Neuronal stem cell (in vitro differentiated cells): ENCODE measurements around the gene GPA33.
"Not testable (repeated sequence)": the region's sequence is repeated elsewhere in the genome, so short reads cannot be mapped to it uniquely, and the experiment has no call there.

Experiments used
- DNase-seq: peaks from one replicate; pipeline ENCODE4 v3.0.0-alpha.2; 2013; ENCODE audit warnings: low spot score
- H2AFZ ChIP-seq: one replicate; pipeline ENCODE4 v1.6.1; 2013; ENCODE audit warnings: mild to moderate bottlenecking, low read length, inconsistent platforms
- H2AK5ac ChIP-seq: 2 replicates; pipeline ENCODE4 v1.6.1; 2013; ENCODE audit warnings: low read depth, mild to moderate bottlenecking, inconsistent platforms, low read length, moderate library complexity, mixed read lengths
- H2BK120ac ChIP-seq: 2 replicates; pipeline ENCODE4 v1.6.1; 2013; ENCODE audit warnings: low read depth, mild to moderate bottlenecking, inconsistent platforms, low read length, moderate library complexity, mixed read lengths
- H2BK12ac ChIP-seq: one replicate; pipeline ENCODE4 v1.6.1; 2013; ENCODE audit warnings: low read length, inconsistent platforms
- H2BK15ac ChIP-seq: 2 replicates; pipeline ENCODE4 v1.6.1; 2013; ENCODE audit warnings: mild to moderate bottlenecking, low read length, inconsistent platforms, mixed read lengths
- H2BK5ac ChIP-seq: one replicate; pipeline ENCODE4 v1.6.1; 2013; ENCODE audit warnings: inconsistent platforms, mild to moderate bottlenecking, low read length, moderate library complexity
- H3K14ac ChIP-seq: one replicate; pipeline ENCODE4 v1.6.1; 2013; ENCODE audit warnings: low read length, inconsistent platforms
- H3K18ac ChIP-seq: 2 replicates; pipeline ENCODE4 v1.6.1; 2013; ENCODE audit warnings: low read length, inconsistent platforms
- H3K23ac ChIP-seq: 2 replicates; pipeline ENCODE4 v1.6.1; 2013; ENCODE audit warnings: low read depth, mild to moderate bottlenecking, mixed read lengths, low read length, inconsistent platforms; ENCODE audit not compliant: poor library complexity
- H3K27ac ChIP-seq: replicated peaks from 3 replicates; pipeline ENCODE4 v1.5.1; 2013; ENCODE audit warnings: low read length, inconsistent platforms
- H3K27me3 ChIP-seq, 3 experiments: 2 replicates each; pipeline ENCODE4 v1.6.1; 2013; ENCODE audit warnings: low read length in 3 of 3, mild to moderate bottlenecking in 2 of 3, inconsistent platforms in 1 of 3, low read depth in 1 of 3, mixed read lengths in 1 of 3, moderate library complexity in 1 of 3; ENCODE audit not compliant: control insufficient read depth in 3 of 3, insufficient read depth in 3 of 3
- H3K36me3 ChIP-seq, 2 donors: replicated peaks in 1 of 2; 2 replicates each; pipeline ENCODE4 v1.6.1; 2013; ENCODE audit warnings: low read length in 2 of 2; ENCODE audit not compliant: control insufficient read depth in 2 of 2, insufficient read depth in 2 of 2
- H3K4ac ChIP-seq: 2 replicates; pipeline ENCODE4 v1.6.1; 2013; ENCODE audit warnings: inconsistent platforms, mild to moderate bottlenecking, low read length, moderate library complexity
- H3K4me1 ChIP-seq, 2 donors: 1 replicate in 1 of 2; 2 replicates in 1 of 2; pipeline ENCODE4 v1.6.1; 2013; ENCODE audit warnings: low read length in 2 of 2, low read depth in 1 of 2; ENCODE audit not compliant: control insufficient read depth in 2 of 2, insufficient read depth in 1 of 2
- H3K4me2 ChIP-seq: one replicate; pipeline ENCODE4 v1.6.1; 2013; ENCODE audit warnings: mild to moderate bottlenecking, low read length, inconsistent platforms; ENCODE audit not compliant: insufficient read depth, poor library complexity, severe bottlenecking
- H3K4me3 ChIP-seq, 2 donors: 2 replicates each; pipeline ENCODE4 v1.5.1; 2013; ENCODE audit warnings: low read length in 2 of 2, mild to moderate bottlenecking in 2 of 2, inconsistent platforms in 1 of 2, moderate library complexity in 1 of 2
- H3K79me1 ChIP-seq: one replicate; pipeline ENCODE4 v1.6.1; 2013; ENCODE audit warnings: low read depth, mild to moderate bottlenecking, inconsistent platforms, low read length, moderate library complexity
- H3K9ac ChIP-seq: one replicate; pipeline ENCODE4 v1.6.1; 2013; ENCODE audit warnings: mild to moderate bottlenecking, low read depth, low read length, inconsistent platforms; ENCODE audit not compliant: poor library complexity
- H3K9me3 ChIP-seq, 2 donors: replicated peaks in 1 of 2; 2 replicates each; pipeline versions ENCODE3 to v1.6.1; 2013; ENCODE audit warnings: low read length in 2 of 2, mild to moderate bottlenecking in 2 of 2, inconsistent platforms in 1 of 2, low read depth in 1 of 2, mixed read lengths in 1 of 2, moderate library complexity in 1 of 2; ENCODE audit not compliant: control insufficient read depth in 2 of 2, insufficient read depth in 1 of 2
- H4K8ac ChIP-seq: one replicate; pipeline ENCODE4 v1.6.1; 2013; ENCODE audit warnings: low read depth, mild to moderate bottlenecking, inconsistent platforms, low read length, moderate library complexity
- H4K91ac ChIP-seq: one replicate; pipeline ENCODE4 v1.6.1; 2013; ENCODE audit warnings: low read length, low read depth, mild to moderate bottlenecking, inconsistent platforms; ENCODE audit not compliant: poor library complexity
- WGBS, 2 donors: extraction: QIAGEN DNeasy Blood & Tissue Kit; methylation state at CpG; one replicate each; pipeline ENCODE4 v1.1.7; 2013; ENCODE audit warnings: missing lambda C conversion rate in 2 of 2, mixed read lengths in 1 of 2; ENCODE audit not compliant: insufficient read length in 2 of 2, insufficient replicate concordance in 1 of 2; ENCODE audit errors: extremely low coverage in 2 of 2; 5-methylcytosine and 5-hydroxymethylcytosine counted together

GPA33 gene

DNA sequence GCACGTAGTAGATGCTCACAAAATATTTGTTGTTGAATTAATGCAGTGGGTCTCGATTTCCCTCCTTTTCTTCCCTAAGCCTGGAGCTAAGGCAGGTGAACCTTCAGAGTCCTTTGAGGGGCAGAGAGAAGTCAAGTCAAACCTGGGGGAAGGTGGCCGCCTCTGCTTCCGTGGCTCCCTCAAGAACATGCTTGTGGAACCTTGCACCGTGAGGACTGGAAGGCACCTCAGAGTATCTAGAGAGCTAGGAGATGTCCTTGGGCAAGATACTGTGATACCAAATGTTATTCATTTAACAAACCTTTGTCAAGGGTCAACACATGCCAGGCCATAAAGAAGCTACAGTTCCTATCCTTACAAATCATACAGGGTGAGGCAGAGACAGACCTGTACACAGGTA, 38.3 kb downstream of the GPA33 start:
- peaks cover 0 to 4% of the 10 kb centered on the region in 2 donors for H3K4me1 ChIP-seq
- no CpG with 5 or more reads among the region's 5 CpGs for WGBS, 2 donors
- H2BK120ac ChIP-seq: no peak overlapping the region
- H3K4me2 ChIP-seq: no peak overlapping the region
- H4K91ac ChIP-seq: no peak overlapping the region
- H3K27ac ChIP-seq: no peak overlapping the region
- H4K8ac ChIP-seq: no peak overlapping the region
- peaks cover 0 to 6% of the 10 kb centered on the region in 2 donors for H3K9me3 ChIP-seq
- no peak overlapping the region for H3K4me3 ChIP-seq
- H3K23ac ChIP-seq: no peak overlapping the region
- DNase-seq: no peak
- H2BK5ac ChIP-seq: no peak overlapping the region
- no peak overlapping the region for H2AFZ ChIP-seq
- peaks cover 0 to 3% of the 10 kb centered on the region in 2 donors for H3K36me3 ChIP-seq
- H3K4ac ChIP-seq: no peak overlapping the region
- H3K9ac ChIP-seq: no peak overlapping the region
- H2AK5ac ChIP-seq: no peak overlapping the region
- peaks cover 0 to 2% (median 0%) of the 10 kb centered on the region in 3 experiments for H3K27me3 ChIP-seq
- H2BK15ac ChIP-seq: no peak overlapping the region
- no peak overlapping the region for H3K18ac ChIP-seq
- no peak overlapping the region for H2BK12ac ChIP-seq
- peaks cover 3% of the 10 kb centered on the region for H3K79me1 ChIP-seq
- no peak overlapping the region for H3K14ac ChIP-seq

DNA sequence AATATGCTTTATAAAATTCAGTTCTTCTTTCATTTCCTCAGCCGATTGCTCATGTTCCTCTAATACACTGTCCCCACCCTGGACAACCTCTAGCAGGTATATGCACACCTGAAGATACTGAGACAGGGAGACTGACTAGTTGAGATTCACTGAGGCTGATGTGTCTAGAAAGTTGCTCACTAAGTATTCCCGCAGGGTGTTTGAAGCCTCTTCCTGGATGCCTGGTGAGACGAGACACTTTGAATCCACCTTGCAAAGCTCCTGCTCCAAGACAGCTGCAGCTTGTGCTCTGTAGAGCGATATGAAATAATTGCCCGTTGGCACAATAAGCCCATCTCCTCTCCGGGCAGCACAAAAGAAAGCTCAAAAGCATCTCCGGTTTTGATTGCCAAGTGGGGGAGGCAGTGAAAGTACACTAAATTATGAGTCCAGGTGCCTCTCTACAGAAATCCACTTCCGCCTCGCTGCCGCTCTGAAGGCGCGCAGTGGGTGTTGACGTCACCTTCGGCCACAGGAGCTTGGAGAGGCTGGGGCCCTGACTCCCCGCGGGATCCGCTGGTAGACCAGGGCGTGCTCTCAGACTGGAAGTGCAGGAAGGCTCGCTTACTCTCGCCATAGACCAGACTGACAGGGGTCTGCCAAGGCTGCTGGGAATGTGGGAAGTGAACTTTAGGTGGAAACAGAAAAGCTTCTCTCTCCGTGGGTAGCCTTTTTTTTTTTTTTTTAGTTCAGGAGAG, 46.3 kb downstream of the GPA33 start:
- H3K27ac ChIP-seq: no peak overlapping the region
- H3K27me3 ChIP-seq: no peaks in the 10 kb centered on the region
- no peak overlapping the region for H2BK15ac ChIP-seq
- DNase-seq: no peak
- H3K9ac ChIP-seq: no peak overlapping the region
- no peak overlapping the region for H3K23ac ChIP-seq
- no peak overlapping the region for H3K14ac ChIP-seq
- no peak overlapping the region for H3K4ac ChIP-seq
- no peak overlapping the region for H4K8ac ChIP-seq
- WGBS, 2 donors: no CpG with 5 or more reads among the region's 21 CpGs
- H3K4me3 ChIP-seq: no peak overlapping the region
- no peak overlapping the region for H2BK120ac ChIP-seq
- H2BK5ac ChIP-seq: no peak overlapping the region
- no peak overlapping the region for H2AK5ac ChIP-seq
- peak overlapping the region; percentile 68 for H2AFZ ChIP-seq
- no peak overlapping the region for H2BK12ac ChIP-seq
- H3K4me2 ChIP-seq: no peak overlapping the region
- H3K4me1 ChIP-seq: peaks cover 0 to 4% of the 10 kb centered on the region in 2 donors
- no peaks in the 10 kb centered on the region for H3K36me3 ChIP-seq
- no peak overlapping the region for H4K91ac ChIP-seq
- H3K79me1 ChIP-seq: no peaks in the 10 kb centered on the region
- H3K18ac ChIP-seq: no peak overlapping the region
- H3K9me3 ChIP-seq: no peaks in the 10 kb centered on the region

DNA sequence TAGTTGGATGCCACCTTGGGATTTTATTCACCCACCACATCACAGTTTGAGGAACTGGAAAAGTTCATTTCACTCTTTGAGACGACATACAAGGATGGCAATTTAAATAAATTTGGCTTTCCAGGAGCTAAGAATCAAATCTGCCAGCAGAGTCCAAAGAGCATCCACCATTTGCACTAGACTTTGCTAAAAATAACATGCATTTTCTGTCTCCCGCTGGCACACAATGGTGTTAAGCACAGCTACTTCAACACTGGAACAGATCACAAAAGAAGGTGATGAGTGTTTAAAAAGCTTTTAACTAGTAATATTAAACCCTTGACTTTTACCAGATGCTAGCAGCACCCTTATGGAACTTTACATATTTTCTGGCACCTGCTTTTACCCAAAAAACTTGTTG, 56.5 kb downstream of the GPA33 start:
- H3K9me3 ChIP-seq: peaks cover 3 to 4% of the 10 kb centered on the region in 2 donors
- H3K9ac ChIP-seq: no peak overlapping the region
- no peaks in the 10 kb centered on the region for H3K79me1 ChIP-seq
- H3K14ac ChIP-seq: no peak overlapping the region
- no peak overlapping the region for H3K4ac ChIP-seq
- H3K36me3 ChIP-seq: no peaks in the 10 kb centered on the region
- H3K4me1 ChIP-seq: peaks cover 0 to 3% of the 10 kb centered on the region in 2 donors
- H2BK120ac ChIP-seq: no peak overlapping the region
- no peak overlapping the region for H2AK5ac ChIP-seq
- no peak overlapping the region for H3K23ac ChIP-seq
- peaks cover 0 to 5% (median 0%) of the 10 kb centered on the region in 3 experiments for H3K27me3 ChIP-seq
- no peak overlapping the region for H2BK12ac ChIP-seq
- no peak for DNase-seq
- no peak overlapping the region for H3K4me2 ChIP-seq
- no peak overlapping the region for H2BK5ac ChIP-seq
- no peak overlapping the region for H4K8ac ChIP-seq
- no peak overlapping the region for H3K27ac ChIP-seq
- H2BK15ac ChIP-seq: no peak overlapping the region
- H2AFZ ChIP-seq: no peak overlapping the region
- no peak overlapping the region for H4K91ac ChIP-seq
- WGBS, 2 donors: no CpG with 5 or more reads among the region's 2 CpGs
- no peak overlapping the region for H3K4me3 ChIP-seq
- no peak overlapping the region for H3K18ac ChIP-seq

DNA sequence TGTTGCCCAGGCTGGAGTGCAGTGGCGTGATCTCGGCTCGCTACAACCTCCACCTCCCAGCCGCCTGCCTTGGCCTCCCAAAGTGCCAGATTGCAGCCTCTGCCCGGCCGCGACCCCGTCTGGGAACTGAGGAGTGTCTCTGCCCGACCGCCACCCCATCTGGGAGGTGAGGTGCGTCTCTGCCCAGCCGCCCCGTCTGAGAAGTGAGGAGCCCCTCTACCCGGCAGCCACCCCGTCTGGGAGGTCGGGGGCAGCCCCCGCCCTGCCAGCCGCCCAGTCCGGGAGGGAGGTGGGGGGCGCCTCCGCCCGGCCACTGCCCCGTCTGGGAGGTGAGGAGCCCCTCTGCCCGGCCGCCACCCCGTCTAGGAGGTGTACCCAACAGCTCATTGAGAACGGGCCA, 60.6 kb downstream of the GPA33 start:
- H4K8ac ChIP-seq, H3K79me1 ChIP-seq, H3K4me1 ChIP-seq, H3K9me3 ChIP-seq, H2BK12ac ChIP-seq, H3K9ac ChIP-seq, H2BK15ac ChIP-seq, DNase-seq, H3K27ac ChIP-seq, H2AFZ ChIP-seq, H2AK5ac ChIP-seq, H3K4ac ChIP-seq, H3K4me2 ChIP-seq, H4K91ac ChIP-seq, H2BK5ac ChIP-seq, H3K27me3 ChIP-seq, H3K18ac ChIP-seq, H3K36me3 ChIP-seq, H3K4me3 ChIP-seq, H3K14ac ChIP-seq, H3K23ac ChIP-seq, H2BK120ac ChIP-seq: not testable (repeated sequence)
- WGBS, 2 donors: no CpG with 5 or more reads among the region's 27 CpGs
